Measurements from ENCODE around the gene FADS6. TPM values are rescaled to one million over a fixed set of nuclear protein-coding genes. Genes with fewer than 3 reads are reported as not detected.

The FADS6 gene
- total and polyA plus RNA-seq, 3 donors from 2014 or later: 0.95 to 2.0 (median 1.4) TPM

- H3K36me3 ChIP-seq (ENCODE audit: low read depth, missing control alignments): no peaks in the 10 kb centered on the region
- H3K4me1 ChIP-seq: peaks cover 19% of the 10 kb centered on the region
- no peaks in the 10 kb centered on the region for H3K27me3 ChIP-seq
- no peak overlapping the region for H3K27ac ChIP-seq
- H3K9me3 ChIP-seq: no peaks in the 10 kb centered on the region
- intact Hi-C loops (cut with DNase I; ENCODE audit: low total_unique reads): loop anchor here (5.0 kb wide), 1 partner anchor 66 kb away; no protein-coding TSS in a partner anchor
- no peak for DNase-seq
- WGBS, 2 donors: 78 to 82% methylated on average over 2 to 6 of the region's 6 CpGs
- H3K4me3 ChIP-seq: no peak overlapping the region
- no peak for TF ChIP-seq POLR2A (IDR thresholded peaks at IDR 0.05)
Observed at GRCh38 chr17:74862919-74863318, 30.5 kb downstream of the FADS6 start.

DNA sequence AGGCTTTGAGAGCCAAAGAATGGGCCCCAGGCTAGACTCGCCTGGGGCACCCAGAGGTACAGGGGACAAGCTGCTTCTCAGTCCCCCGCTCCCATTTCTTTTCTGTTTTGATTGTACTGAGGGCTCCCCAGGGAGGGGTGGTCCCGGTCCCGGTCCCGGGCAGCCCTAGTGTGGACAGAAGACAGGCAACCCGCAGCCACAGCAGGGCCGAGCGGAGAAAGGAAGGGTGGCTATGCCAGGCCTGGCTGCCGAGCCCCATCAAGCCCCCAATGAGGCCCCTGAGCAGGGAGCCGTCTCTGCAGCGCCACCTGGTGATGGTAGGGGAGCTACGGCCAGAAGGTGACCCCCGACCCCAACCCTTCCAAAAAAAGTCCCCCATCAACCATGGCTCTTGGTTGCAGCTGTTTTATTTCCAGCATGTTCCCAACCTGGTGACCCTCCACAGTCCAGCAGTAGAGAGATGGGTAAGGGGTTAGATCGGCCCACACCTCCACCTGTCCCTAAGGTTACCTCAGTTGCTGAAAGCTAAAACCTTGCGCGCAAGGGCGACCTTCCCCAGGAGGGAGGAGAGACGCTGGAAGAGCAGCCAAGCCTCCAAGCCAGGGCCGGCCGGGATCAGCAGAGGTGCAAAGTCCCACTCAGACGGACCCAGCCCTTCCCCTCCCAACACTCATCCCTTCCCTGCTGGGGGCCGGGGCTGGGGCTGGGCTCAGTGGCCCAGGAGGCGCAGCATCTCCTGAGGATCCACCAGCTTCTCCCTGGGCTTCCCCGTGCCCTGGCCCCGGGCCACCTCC, 31.1 kb downstream of the FADS6 start:
- Histone ChIP-seq H3K27me3 (no peaks in the 10 kb centered on the region), H3K4me1 (peaks cover 13% of the 10 kb centered on the region), H3K4me3 (peak overlapping the region in 1 of 2 donors; percentile 9), H3K27ac (no peak overlapping the region), H3K36me3 (ENCODE audit: low read depth, missing control alignments) (no peaks in the 10 kb centered on the region), H3K9me3 (no peaks in the 10 kb centered on the region)
- DNase-seq: peak; percentile 53
- 41% methylated on average over 25 of the region's 25 CpGs for WGBS, 2 donors
- intact Hi-C loops (cut with DNase I; ENCODE audit: low total_unique reads): loop anchor here (5.0 kb wide), 1 partner anchor 65 kb away; no protein-coding TSS in a partner anchor
- TF ChIP-seq, protein P1, sequence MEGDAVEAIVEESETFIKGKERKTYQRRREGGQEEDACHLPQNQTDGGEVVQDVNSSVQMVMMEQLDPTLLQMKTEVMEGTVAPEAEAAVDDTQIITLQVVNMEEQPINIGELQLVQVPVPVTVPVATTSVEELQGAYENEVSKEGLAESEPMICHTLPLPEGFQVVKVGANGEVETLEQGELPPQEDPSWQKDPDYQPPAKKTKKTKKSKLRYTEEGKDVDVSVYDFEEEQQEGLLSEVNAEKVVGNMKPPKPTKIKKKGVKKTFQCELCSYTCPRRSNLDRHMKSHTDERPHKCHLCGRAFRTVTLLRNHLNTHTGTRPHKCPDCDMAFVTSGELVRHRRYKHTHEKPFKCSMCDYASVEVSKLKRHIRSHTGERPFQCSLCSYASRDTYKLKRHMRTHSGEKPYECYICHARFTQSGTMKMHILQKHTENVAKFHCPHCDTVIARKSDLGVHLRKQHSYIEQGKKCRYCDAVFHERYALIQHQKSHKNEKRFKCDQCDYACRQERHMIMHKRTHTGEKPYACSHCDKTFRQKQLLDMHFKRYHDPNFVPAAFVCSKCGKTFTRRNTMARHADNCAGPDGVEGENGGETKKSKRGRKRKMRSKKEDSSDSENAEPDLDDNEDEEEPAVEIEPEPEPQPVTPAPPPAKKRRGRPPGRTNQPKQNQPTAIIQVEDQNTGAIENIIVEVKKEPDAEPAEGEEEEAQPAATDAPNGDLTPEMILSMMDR (IDR thresholded peaks at IDR 0.05): peak; percentile 13 to 54 (median 52)
- no peak for TF ChIP-seq POLR2A (IDR thresholded peaks at IDR 0.05)

DNA sequence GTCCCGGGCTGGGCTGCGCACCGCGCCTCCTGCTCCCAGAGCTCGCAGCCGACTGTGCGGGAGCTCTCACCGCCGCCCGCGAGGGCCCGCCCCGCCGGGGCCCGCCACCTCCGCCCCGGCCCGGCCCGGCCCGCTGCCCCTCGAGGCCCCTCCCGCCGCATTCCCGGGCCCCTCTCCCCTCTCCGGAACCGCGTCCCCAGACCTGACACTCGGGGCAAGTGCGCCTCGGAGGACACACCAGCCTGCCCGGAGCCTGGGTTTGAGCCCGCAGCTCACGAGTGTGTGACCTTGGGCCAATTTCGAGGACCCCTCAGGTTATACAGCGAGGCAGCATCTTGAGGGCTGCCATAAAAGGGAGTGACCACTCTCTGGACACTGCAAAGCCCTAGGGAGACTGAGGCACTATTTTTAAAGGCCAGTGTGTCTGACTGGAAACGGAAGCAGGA, 31.7 kb downstream of the FADS6 start:
- no peak for DNase-seq

DNA sequence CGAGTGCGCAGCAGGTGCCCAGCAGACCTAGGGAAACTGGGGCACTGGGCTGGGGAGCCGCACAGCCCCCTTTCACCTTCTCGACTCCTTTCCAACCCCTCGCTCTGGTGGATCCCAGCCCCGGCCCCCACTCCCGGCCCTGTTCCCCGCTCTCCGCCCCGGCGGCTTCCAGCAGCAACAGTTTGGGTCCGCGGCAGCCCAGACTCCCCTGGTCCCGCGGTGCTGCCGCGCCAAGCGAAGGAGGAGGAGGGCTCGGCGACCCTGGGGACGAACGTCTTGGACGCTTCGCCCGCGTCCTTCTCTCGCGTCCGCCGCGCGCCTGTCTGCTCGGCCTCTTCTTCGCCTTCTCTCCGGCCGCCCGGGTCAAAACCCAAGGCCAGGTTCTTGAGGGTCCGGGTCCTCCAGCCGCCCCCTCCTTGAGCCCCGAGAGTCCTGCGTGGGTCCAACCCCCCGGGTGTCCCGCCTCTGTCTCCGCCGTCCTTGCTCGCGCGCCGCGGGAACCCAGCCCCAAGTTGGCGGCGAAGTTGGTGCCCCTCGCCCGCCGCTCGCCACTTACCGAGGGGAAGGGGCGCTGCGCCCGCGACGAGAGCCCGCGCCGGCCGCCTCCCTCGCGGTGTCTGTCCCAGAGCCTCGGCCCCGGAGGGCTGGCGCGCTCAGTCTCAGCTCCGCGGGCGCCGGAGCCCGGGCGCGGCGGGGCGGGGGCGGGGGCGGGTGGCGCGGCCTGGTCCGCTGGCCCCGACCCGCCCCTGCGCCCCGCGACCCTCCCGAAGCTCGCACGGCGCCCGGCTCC, 32.4 kb downstream of the FADS6 start:
- no peak for DNase-seq
- TF ChIP-seq POLR2A (IDR thresholded peaks at IDR 0.05): no peak
- TF ChIP-seq, protein P1 (IDR thresholded peaks at IDR 0.05): no peak
- Histone ChIP-seq H3K4me1 (peaks cover 12% of the 10 kb centered on the region), H3K9me3 (no peaks in the 10 kb centered on the region), H3K27ac (no peak overlapping the region), H3K36me3 (ENCODE audit: low read depth, missing control alignments) (no peaks in the 10 kb centered on the region), H3K4me3 (peak overlapping the region in 1 of 2 donors; percentile 43), H3K27me3 (no peaks in the 10 kb centered on the region)
- 11 to 30% methylated on average over 54 to 59 of the region's 96 CpGs for WGBS, 2 donors
- intact Hi-C loops (cut with DNase I; ENCODE audit: low total_unique reads): loop anchor here (5.0 kb wide), 1 partner anchor 64 kb away; no protein-coding TSS in a partner anchor

More for the DNA sequence above, 31.7 kb downstream of the FADS6 start:
- Histone ChIP-seq H3K9me3 (no peaks in the 10 kb centered on the region), H3K27me3 (no peaks in the 10 kb centered on the region), H3K36me3 (ENCODE audit: low read depth, missing control alignments) (no peaks in the 10 kb centered on the region), H3K27ac (no peak overlapping the region), H3K4me1 (peaks cover 12% of the 10 kb centered on the region), H3K4me3 (peak overlapping the region in 1 of 2 donors; percentile 9)
- intact Hi-C loops (cut with DNase I; ENCODE audit: low total_unique reads): loop anchor here (5.0 kb wide), 1 partner anchor 64 kb away; no protein-coding TSS in a partner anchor
- WGBS, 2 donors: 14 to 17% methylated on average over 15 to 29 of the region's 36 CpGs
- TF ChIP-seq, protein P1 (IDR thresholded peaks at IDR 0.05): no peak
- no peak for TF ChIP-seq POLR2A (IDR thresholded peaks at IDR 0.05)
